OCI-LY3 (cell line): ENCODE data around the gene COL3A1.

Source experiments
- H2AFZ ChIP-seq: fragments of 200-600, 300-600 bp; shearing (Covaris generic); 2 replicates; pipeline ENCODE4 v1.6.0; 2014; ENCODE audit warnings: antibody characterized with exemption, low read depth, low read length
- H3K27ac ChIP-seq: fragments of 200-600, 300-600 bp; sonication (generic); 2 replicates; pipeline ENCODE4 v1.5.1; 2014; ENCODE audit warnings: mild to moderate bottlenecking, low read length, moderate library complexity, mixed read lengths
- H3K27me3 ChIP-seq: fragments of 200-600, 300-600 bp; sonication (generic); 2 replicates; pipeline ENCODE4 v1.6.1; 2014; ENCODE audit warnings: low read depth, low read length, mixed read lengths
- H3K36me3 ChIP-seq: fragments of 200-600, 300-600 bp; sonication (generic); replicated peaks from 2 replicates; pipeline ENCODE3; 2014; ENCODE audit warnings: low read depth, low read length, mixed read lengths
- H3K4me1 ChIP-seq: fragments of 300-600, 200-600 bp; sonication (generic); 2 replicates; pipeline ENCODE4 v1.6.1; 2014; ENCODE audit warnings: low read length, mixed read lengths
- H3K4me2 ChIP-seq: fragments of 200-600, 300-600 bp; sonication (generic); 2 replicates; pipeline ENCODE4 v1.6.1; 2014; ENCODE audit warnings: low read length, mixed read lengths
- H3K4me3 ChIP-seq: fragments of 300-600, 200-600 bp; sonication (generic); 2 replicates; pipeline ENCODE4 v1.5.1; 2014; ENCODE audit warnings: antibody characterized with exemption, mild to moderate bottlenecking, low read length, moderate library complexity
- H3K79me2 ChIP-seq: fragments of 300-600, 200-600 bp; shearing (Covaris generic); 2 replicates; pipeline ENCODE4 v1.6.1; 2014; ENCODE audit warnings: mild to moderate bottlenecking, low read length, mixed read lengths
- H3K9ac ChIP-seq: fragments of 300-600, 200-600 bp; shearing (Covaris generic); 2 replicates; pipeline ENCODE4 v1.6.0; 2014; ENCODE audit warnings: mild to moderate bottlenecking, low read length, moderate library complexity
- H3K9me3 ChIP-seq: fragments of 200-600, 300-600 bp; shearing (Covaris generic); 2 replicates; pipeline ENCODE4 v1.6.1; 2014; ENCODE audit warnings: low read length, mixed read lengths; ENCODE audit not compliant: insufficient read depth
- H4K20me1 ChIP-seq: fragments of 200-600, 300-600 bp; sonication (generic); 2 replicates; pipeline ENCODE4 v1.6.1; 2016; ENCODE audit warnings: low read length, mixed read lengths; ENCODE audit not compliant: insufficient read depth
- EZH2phosphoT487 ChIP-seq: fragments of 200-600 bp; shearing (Covaris generic); IDR thresholded peaks from 2 replicates; pipeline ENCODE4 v1.6.1; 2018; ENCODE audit warnings: antibody characterized with exemption, mixed run types, low read depth
- TF ChIP-seq, protein P1 (sequence below): fragments of 200-600, 300-600 bp; sonication (generic); IDR thresholded peaks from 2 replicates; pipeline ENCODE4 v1.5.1; 2014; ENCODE audit warnings: antibody characterized with exemption, low read length, low read depth

Gene COL3A1

DNA sequence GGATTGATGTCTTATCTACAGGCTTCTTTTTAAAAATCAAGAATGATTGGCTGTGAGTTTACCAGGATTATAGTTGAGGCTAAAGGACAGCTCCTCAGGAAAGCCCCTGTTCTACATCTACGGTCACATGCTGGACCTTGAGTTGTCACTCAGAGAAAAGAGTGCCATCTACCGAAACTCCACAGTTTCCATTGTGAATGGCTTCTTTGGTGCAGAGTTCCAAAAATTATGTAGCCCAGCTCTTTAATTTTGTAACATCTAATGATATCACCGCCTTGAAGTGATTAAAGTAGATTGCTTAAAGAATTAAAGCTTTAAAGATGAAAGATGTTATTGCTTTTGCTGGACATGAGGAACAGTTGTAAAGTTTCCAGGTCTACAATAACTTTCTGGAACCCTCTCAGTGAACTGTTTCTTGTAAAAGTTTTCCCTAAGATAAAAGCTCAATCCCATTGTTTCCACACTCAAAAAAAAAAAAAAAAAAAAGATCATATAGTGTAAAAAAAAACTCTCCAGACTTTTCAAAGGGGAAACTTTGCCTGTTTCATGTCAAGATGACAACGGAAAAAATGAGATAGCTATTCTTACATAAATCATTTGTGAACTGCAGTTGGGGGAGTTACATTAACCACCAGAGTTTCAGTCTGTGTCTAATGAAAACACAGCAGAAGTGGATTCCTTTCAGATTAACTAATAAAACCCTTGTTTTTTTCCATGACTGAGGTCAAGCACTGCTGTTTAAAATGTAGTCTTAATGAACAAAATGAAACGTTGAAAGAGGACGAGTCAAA lies 4.3 kb downstream of the COL3A1 start:
- Histone ChIP-seq H3K4me3 (peak overlapping the region; percentile 60), H3K36me3 (no peaks in the 10 kb centered on the region), H3K9ac (peak overlapping the region; percentile 51), H4K20me1 (no peaks in the 10 kb centered on the region), H3K27ac (peak overlapping the region; percentile 84), H3K79me2 (no peaks in the 10 kb centered on the region), H2AFZ (peak overlapping the region; percentile 91), H3K9me3 (no peaks in the 10 kb centered on the region), H3K4me2 (peak overlapping the region; percentile 88), H3K27me3 (no peaks in the 10 kb centered on the region), H3K4me1 (peaks cover 37% of the 10 kb centered on the region)
- TF ChIP-seq EZH2phosphoT487: no peak
- TF ChIP-seq, protein P1, sequence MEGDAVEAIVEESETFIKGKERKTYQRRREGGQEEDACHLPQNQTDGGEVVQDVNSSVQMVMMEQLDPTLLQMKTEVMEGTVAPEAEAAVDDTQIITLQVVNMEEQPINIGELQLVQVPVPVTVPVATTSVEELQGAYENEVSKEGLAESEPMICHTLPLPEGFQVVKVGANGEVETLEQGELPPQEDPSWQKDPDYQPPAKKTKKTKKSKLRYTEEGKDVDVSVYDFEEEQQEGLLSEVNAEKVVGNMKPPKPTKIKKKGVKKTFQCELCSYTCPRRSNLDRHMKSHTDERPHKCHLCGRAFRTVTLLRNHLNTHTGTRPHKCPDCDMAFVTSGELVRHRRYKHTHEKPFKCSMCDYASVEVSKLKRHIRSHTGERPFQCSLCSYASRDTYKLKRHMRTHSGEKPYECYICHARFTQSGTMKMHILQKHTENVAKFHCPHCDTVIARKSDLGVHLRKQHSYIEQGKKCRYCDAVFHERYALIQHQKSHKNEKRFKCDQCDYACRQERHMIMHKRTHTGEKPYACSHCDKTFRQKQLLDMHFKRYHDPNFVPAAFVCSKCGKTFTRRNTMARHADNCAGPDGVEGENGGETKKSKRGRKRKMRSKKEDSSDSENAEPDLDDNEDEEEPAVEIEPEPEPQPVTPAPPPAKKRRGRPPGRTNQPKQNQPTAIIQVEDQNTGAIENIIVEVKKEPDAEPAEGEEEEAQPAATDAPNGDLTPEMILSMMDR: peak; percentile 69

DNA sequence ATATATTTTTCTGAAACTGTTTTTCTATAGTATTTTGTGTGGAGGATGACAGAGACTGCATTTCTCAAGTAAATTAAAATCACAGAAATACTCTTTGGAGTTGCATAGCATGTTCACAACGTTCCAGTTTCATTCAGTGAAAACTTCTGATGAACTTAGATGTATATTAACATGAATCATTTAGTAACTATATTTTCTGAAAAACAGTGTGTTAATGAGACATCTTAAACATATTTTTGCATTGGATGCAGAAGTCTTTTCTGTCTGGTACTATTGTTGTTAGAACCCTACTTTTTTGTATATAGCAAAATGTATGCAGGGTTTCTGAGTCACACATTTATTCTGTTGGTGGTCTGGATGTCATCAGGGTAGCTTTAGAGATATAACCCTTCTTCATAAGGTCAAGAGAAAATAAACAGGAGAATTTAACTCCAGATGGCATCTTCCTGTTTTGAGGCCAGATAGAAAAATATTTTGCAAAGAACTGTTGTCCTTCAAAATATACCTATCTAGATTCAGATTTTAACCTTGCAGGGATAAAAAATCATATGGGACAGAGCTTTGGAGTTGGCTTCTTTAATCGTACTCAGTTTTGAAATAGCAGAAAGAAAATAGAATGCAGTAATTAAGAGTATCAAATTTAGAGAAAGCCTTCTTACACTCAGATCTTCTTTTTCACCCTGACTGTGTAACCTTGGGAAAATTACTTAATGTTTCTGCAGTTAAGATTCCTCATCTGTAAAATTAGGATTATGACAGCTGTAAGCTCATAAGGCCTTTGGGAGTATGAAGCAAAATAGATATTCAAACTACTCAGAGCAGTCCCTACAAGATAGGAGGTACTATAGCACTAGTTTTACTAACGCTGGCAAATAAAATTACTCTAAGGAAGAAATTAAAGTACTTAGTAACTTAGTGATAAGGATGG lies 5.3 kb downstream of the COL3A1 start:
- Histone ChIP-seq H3K4me1 (peaks cover 37% of the 10 kb centered on the region), H3K4me3 (peak overlapping the region; percentile 60), H3K4me2 (peak overlapping the region; percentile 88), H2AFZ (peak overlapping the region; percentile 91), H3K9me3 (no peaks in the 10 kb centered on the region), H3K27ac (peak overlapping the region; percentile 84), H4K20me1 (no peaks in the 10 kb centered on the region), H3K36me3 (no peaks in the 10 kb centered on the region), H3K9ac (peak overlapping the region; percentile 51), H3K27me3 (no peaks in the 10 kb centered on the region), H3K79me2 (no peaks in the 10 kb centered on the region)
- TF ChIP-seq, protein P1: no peak
- TF ChIP-seq EZH2phosphoT487: no peak

DNA sequence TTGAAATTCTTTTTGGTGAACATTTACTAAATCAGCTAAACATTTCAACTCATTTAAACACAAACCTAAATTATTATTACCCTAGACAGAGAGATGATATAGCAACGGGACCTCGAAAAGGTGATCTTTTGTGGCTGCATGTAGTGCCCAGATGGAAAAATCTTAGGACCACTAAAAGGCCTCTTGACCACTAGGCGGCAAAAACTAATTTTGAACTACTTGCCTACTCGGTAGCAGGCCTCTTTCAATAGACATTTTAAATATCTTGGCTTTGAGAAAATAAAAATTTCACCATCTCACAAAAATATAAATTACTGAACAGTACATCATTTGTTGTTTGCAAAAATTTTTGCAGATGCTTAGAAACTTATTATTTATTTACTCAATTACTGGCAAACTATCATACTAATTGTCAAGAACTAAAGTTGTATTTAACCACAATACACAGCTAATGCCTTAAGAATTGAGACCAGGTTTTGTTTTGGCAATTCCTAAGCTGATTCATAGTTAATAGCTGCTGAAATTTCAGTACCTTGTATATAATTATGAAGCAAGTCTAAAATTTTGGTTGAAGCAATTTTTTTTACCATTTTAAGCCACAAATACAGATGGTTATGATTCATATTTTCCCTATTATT lies 9.4 kb downstream of the COL3A1 start:
- H3K27me3 ChIP-seq: no peaks in the 10 kb centered on the region
- no peak overlapping the region for H2AFZ ChIP-seq
- no peak overlapping the region for H3K4me3 ChIP-seq
- H4K20me1 ChIP-seq: no peaks in the 10 kb centered on the region
- no peak for TF ChIP-seq EZH2phosphoT487
- TF ChIP-seq, protein P1: peak; percentile 23
- H3K27ac ChIP-seq: no peak overlapping the region
- H3K9me3 ChIP-seq: no peaks in the 10 kb centered on the region
- peaks cover 15% of the 10 kb centered on the region for H3K4me1 ChIP-seq
- H3K79me2 ChIP-seq: no peaks in the 10 kb centered on the region
- H3K9ac ChIP-seq: no peak overlapping the region
- no peak overlapping the region for H3K4me2 ChIP-seq
- no peaks in the 10 kb centered on the region for H3K36me3 ChIP-seq
